ENCODE measurements around the gene CCR7. TPM values are rescaled to one million over a fixed set of nuclear protein-coding genes. Genes with fewer than 3 reads are reported as not detected.

CCR7 gene
- total and polyA plus RNA-seq, 2 of the 13 experiments (the other 11 are each of a cell fraction or from before 2014, with no cell fraction given) = 0.04 to 0.53 TPM

GRCh38 chr17:40531051-40531991 is 34.0 kb downstream of the CCR7 start:
- POLR2A ChIA-PET = interaction anchor here (0.8 to 4.0 kb wide), 5 partner anchors 18 to 83 kb away, joined by 3 to 26 read pairs (median 4); no protein-coding TSS in a partner anchor

GRCh38 chr17:40530531-40530994 is 34.7 kb downstream of the CCR7 start:
- no peaks in the 10 kb centered on the region for H3K27me3 ChIP-seq (ENCODE audit: control insufficient read depth in 1 of 2, insufficient read depth in 2 of 2, low read length in 2 of 2)
- CTCF ChIA-PET (ENCODE audit: low intra/inter-chr PET ratio, low total read pairs) = no interaction called here
- POLR2A ChIA-PET = interaction anchor here (0.9 kb wide), 1 partner anchor 54 kb away, joined by 3 read pairs; no protein-coding TSS in a partner anchor
- intact Hi-C loops (cut with micrococcal nuclease; ENCODE audit: unreplicated experiment) (loop anchor here (5.0 kb wide), 1 partner anchor 53 kb away; no protein-coding TSS in a partner anchor), in situ Hi-C loops (cut with HindIII; ENCODE audit: extremely low pct_ligation_motif_present, low pct_unique_long_range_greater_than_20kb) (loop anchor here (5.0 kb wide), 2 partner anchors 88 to 168 kb away; partner anchors contain the start of genes GJD3 and IGFBP4)
- TF ChIP-seq ZSCAN25 (CRISPR knock-in tag; IDR thresholded peaks at IDR 0.05) = peak; percentile 92
- no peak for TF ChIP-seq DNMT1 (CRISPR knock-in tag; IDR thresholded peaks at IDR 0.05)
- ATAC-seq = no peak
- H4K20me1 ChIP-seq (ENCODE audit: insufficient read depth, low read length) = no peaks in the 10 kb centered on the region
- H2AFZ ChIP-seq (ENCODE audit: low read length) = no peak overlapping the region
- no peak overlapping the region for H3K27ac ChIP-seq (ENCODE audit: extremely low read length, insufficient read depth, low read length)
- 69% methylated on average over 5 of the region's 5 CpGs for WGBS (ENCODE audit: low lambda C conversion rate)
- no peak for DNase-seq (ENCODE audit: low spot score)
- peaks cover 6% of the 10 kb centered on the region for H3K9me3 ChIP-seq (ENCODE audit: low read length)
- H3K36me3 ChIP-seq (replicated peaks in 1 of 2; ENCODE audit: control insufficient read depth in 1 of 2, insufficient read depth in 2 of 2, low read length in 2 of 2) = no peaks in the 10 kb centered on the region
- H3K4me1 ChIP-seq (ENCODE audit: insufficient read depth, low read length) = peaks cover 29% of the 10 kb centered on the region
- FAIRE-seq = no peak
- H3K4me2 ChIP-seq (ENCODE audit: low read depth, low read length) = no peak overlapping the region
- H3K9ac ChIP-seq (ENCODE audit: insufficient read depth, low read depth, low read length) = no peak overlapping the region
- no TSS peak for BruUV-seq (replicated peaks)
- no peak overlapping the region for H3K4me3 ChIP-seq (replicated peaks in 1 of 3; ENCODE audit: insufficient read depth in 1 of 3, low read depth in 2 of 3, low read length in 3 of 3)
- H3K79me2 ChIP-seq (ENCODE audit: insufficient read depth, low read length) = no peaks in the 10 kb centered on the region

More at GRCh38 chr17:40531051-40531991, 34.0 kb downstream of the CCR7 start:
- H3K9ac ChIP-seq (ENCODE audit: insufficient read depth, low read depth, low read length) = no peak overlapping the region
- H4K20me1 ChIP-seq (ENCODE audit: insufficient read depth, low read length) = no peaks in the 10 kb centered on the region
- H3K4me3 ChIP-seq (replicated peaks in 1 of 3; ENCODE audit: insufficient read depth in 1 of 3, low read depth in 2 of 3, low read length in 3 of 3) = no peak overlapping the region
- H3K79me2 ChIP-seq (ENCODE audit: insufficient read depth, low read length) = no peaks in the 10 kb centered on the region
- CTCF ChIA-PET (ENCODE audit: low intra/inter-chr PET ratio, low total read pairs) = interaction anchor here (2.2 to 3.5 kb wide), 4 partner anchors 28 to 132 kb away, joined by 7 to 57 read pairs (median 31); no protein-coding TSS in a partner anchor
- no peak overlapping the region for H3K27ac ChIP-seq (ENCODE audit: extremely low read length, insufficient read depth, low read length)
- H3K9me3 ChIP-seq (ENCODE audit: low read length) = no peaks in the 10 kb centered on the region
- ATAC-seq = no peak
- peaks cover 30% of the 10 kb centered on the region for H3K4me1 ChIP-seq (ENCODE audit: insufficient read depth, low read length)
- 67% methylated on average over 15 of the region's 15 CpGs for WGBS (ENCODE audit: low lambda C conversion rate)
- H3K27me3 ChIP-seq (ENCODE audit: control insufficient read depth in 1 of 2, insufficient read depth in 2 of 2, low read length in 2 of 2) = no peaks in the 10 kb centered on the region
- H2AFZ ChIP-seq (ENCODE audit: low read length) = no peak overlapping the region
- no TSS peak for BruUV-seq (replicated peaks)
- in situ Hi-C loops (cut with HindIII; ENCODE audit: extremely low pct_ligation_motif_present, low pct_unique_long_range_greater_than_20kb) = loop anchor here (5.0 kb wide), 2 partner anchors 89 to 169 kb away; partner anchors contain the start of genes GJD3 and IGFBP4
- no peak for TF ChIP-seq SNRNP70 (IDR thresholded peaks at IDR 0.05; ENCODE audit: low read depth, low read length)
- no peak for FAIRE-seq
- H3K36me3 ChIP-seq (replicated peaks in 1 of 2; ENCODE audit: control insufficient read depth in 1 of 2, insufficient read depth in 2 of 2, low read length in 2 of 2) = no peaks in the 10 kb centered on the region
- H3K4me2 ChIP-seq (ENCODE audit: low read depth, low read length) = no peak overlapping the region
- no peak for DNase-seq (ENCODE audit: low spot score)
- intact Hi-C loops (cut with micrococcal nuclease; ENCODE audit: unreplicated experiment) = loop anchor here (5.0 kb wide), 1 partner anchor 54 kb away; no protein-coding TSS in a partner anchor
